HG03378 (cell line): Measurements from ENCODE around the gene GAGE10.
"Not testable (repeated sequence)": the region's sequence is repeated elsewhere in the genome, so short reads cannot be mapped to it uniquely, and the experiment has no call there.

Source experiments
- ATAC-seq: cut with Tn5 transposase; IDR thresholded peaks from one replicate; pipeline ENCODE4 v1.9.1; 2021; ENCODE audit warnings: mild to moderate bottlenecking, moderate library complexity; ENCODE audit not compliant: unreplicated experiment

The GAGE10 gene

DNA sequence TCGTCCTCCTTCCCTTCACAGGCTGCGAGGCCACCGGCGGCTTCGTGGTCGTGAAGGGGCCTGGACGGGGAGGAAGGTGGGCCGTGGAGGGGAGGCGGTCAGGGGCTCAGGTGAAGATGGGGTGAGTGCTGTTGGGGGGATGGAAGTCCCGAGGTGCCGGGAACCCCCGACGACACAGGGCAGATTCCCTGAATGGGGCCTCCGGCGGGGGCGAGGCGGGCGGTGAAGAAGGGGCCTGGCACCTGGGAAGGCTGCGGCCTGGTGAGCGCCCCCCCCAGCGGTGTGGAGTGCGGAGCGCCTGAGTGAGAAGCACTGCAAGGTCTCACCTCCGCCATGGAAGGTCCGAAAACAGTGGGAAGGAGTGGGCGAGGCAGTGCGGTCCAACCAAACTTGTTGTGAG, 18.8 kb downstream of the GAGE10 start:
- ATAC-seq: not testable (repeated sequence)

DNA sequence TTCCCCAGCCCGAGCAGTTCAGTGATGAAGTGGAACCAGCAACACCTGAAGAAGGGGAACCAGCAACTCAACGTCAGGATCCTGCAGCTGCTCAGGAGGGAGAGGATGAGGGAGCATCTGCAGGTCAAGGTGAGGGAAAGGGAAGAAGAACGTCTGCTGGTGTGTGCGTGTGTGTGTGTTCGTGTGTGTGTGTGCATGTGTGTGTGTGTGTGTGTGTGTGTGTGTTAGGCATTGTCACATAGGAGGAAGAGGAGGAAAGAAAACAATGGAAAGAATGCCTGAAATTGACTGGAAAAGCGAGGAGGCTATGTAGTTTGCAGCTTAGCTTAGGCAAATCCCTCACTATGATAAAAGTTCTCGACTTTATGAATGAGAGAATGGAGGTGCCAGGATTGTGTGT, 20.3 kb downstream of the GAGE10 start:
- ATAC-seq: not testable (repeated sequence)

DNA sequence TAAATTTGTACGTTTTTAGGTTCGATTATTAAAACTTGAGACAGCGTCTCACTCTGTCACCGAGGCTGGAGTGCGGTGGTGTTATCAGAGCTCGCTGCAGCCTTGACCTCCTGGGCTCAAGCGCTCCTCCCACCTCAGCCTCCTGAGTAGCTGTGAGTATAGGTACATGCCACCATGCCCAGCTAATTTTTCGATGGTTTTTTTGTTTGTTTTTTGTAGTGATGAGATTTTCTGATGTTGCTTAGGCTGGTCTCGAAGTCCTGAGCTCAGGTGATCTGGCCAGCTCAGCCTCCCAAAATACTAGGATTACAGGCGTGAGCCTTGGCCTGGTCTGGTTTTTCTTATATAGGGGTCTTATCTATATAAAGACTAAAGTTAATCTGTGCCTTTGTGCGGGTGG, 27.0 kb downstream of the GAGE10 start:
- not testable (repeated sequence) for ATAC-seq

DNA sequence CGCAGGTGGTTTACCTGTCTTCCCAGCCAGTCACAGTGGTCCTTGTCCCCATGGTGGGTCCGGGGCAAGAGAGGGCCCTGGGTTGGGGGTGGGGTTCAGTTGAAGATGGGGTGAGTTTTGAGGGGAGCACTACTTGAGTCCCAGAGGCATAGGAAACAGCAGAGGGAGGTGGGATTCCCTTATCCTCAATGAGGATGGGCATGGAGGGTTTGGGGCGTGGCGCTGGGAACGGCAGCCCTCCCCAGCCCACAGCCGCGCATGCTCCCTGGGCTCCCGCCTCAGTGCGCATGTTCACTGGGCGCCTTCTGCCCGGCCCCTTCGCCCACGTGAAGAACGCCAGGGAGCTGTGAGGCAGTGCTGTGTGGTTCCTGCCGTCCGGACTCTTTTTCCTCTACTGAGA, 27.8 kb downstream of the GAGE10 start, which contains the start of gene GAGE13:
TSS of gene GAGE13 (plus strand) at position 301 of the 400 bp plus-strand sequence. CDS start 1,156 bp downstream, outside the sequence.
- not testable (repeated sequence) for ATAC-seq

DNA sequence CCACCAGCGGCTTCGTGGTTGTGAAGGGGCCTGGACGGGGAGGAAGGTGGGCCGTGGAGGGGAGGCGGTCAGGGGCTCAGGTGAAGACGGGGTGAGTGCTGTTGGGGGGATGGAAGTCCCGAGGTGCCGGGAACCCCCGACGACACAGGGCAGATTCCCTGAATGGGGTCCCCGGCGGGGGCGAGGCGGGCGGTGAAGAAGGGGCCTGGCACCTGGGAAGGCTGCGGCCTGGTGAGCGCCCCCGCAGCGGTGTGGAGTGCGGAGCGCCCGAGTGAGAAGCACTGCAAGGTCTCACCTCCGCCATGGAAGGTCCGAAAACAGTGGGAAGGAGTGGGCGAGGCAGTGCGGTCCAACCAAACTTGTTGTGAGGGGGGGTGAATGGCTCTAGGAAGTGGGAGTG, 28.4 kb downstream of the GAGE10 start:
- ATAC-seq: not testable (repeated sequence)

DNA sequence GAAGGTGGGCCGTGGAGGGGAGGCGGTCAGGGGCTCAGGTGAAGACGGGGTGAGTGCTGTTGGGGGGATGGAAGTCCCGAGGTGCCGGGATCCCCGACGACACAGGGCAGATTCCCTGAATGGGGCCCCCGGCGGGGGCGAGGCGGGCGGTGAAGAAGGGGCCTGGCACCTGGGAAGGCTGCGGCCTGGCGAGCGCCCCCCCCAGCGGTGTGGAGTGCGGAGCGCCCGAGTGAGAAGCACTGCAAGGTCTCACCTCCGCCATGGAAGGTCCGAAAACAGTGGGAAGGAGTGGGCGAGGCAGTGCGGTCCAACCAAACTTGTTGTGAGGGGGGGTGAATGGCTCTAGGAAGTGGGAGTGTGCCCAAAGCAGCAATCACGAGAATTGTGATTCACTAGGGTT, 38.0 kb downstream of the GAGE10 start:
- not testable (repeated sequence) for ATAC-seq

DNA sequence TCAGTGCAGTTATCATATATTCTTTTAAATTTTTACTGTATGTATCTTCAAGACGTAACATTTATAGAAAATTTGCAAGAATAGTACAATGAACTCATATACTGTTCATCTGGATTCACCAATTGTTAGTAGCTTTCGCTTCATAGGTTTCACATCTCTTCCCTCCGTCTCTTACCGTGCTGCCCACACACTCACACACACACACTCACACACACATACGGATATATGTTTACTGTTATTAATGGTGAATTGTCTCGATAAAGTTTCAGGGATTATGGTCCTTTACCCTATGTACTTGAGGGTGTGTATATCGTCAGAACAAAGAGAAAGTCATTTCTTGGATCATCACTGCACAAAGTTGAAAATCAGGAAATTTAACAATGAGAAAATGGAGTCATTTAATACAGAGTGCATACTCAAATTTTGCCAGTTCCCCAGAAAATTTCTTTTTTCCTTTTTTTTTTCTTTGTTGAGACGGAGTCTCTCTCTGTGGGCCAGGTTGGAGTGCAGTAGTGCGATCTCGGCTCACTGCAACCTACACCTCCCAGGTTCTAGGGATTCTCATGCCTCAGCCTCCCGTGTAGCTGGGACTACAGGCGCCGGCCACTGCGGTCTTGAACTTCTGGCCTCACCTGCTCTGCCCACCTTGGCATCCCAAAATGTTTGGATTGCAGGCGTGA, 41.2 kb downstream of the GAGE10 start:
- ATAC-seq: not testable (repeated sequence)

DNA sequence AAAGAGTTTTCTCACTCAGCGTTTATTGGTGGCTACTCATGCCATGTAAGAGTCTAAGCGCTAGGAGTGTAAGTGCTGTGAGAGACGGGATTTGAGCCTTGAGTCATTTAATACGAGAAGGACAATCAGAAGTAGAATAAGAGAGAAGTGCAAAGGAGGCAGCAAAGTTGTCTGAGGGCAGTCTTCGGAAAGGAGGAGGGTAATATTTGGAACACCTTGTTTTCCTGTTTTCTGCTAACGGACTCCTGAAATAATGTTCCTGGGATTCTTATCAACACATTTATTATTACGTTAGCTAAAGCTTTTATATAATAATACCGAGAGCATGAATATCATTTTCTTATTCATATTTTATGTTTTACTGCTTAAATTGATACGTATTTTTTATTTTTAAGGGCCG, 42.0 kb downstream of the GAGE10 start:
- not testable (repeated sequence) for ATAC-seq

DNA sequence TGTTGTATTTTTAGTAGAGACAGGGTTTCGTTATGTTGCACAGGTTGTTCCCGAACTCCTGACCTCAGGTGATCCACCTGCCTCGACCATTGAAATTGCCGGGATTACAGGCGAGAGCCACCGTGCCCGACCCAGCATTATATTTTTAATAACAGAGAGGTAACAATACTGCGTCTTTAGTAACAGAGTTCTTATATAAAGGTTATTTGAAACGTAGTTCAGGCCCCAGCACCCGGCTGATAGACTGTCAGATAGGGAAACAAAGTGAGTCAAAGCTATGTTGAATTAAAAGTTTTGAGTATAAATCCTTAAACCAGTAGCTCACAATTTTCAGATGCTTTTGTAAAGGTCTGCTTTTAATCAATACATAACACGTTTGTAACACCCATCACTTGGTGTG, 42.7 kb downstream of the GAGE10 start:
- ATAC-seq: not testable (repeated sequence)
